HG03565 (cell line): ENCODE measurements around the gene CELF1.
"Not testable (repeated sequence)": the region's sequence is repeated elsewhere in the genome, so short reads cannot be mapped to it uniquely, and the experiment has no call there.

Experiments
- ATAC-seq: cut with Tn5 transposase; IDR thresholded peaks from one replicate; pipeline ENCODE4 v1.9.1; 2021; ENCODE audit warnings: mild to moderate bottlenecking, moderate library complexity; ENCODE audit not compliant: unreplicated experiment

The CELF1 gene

DNA sequence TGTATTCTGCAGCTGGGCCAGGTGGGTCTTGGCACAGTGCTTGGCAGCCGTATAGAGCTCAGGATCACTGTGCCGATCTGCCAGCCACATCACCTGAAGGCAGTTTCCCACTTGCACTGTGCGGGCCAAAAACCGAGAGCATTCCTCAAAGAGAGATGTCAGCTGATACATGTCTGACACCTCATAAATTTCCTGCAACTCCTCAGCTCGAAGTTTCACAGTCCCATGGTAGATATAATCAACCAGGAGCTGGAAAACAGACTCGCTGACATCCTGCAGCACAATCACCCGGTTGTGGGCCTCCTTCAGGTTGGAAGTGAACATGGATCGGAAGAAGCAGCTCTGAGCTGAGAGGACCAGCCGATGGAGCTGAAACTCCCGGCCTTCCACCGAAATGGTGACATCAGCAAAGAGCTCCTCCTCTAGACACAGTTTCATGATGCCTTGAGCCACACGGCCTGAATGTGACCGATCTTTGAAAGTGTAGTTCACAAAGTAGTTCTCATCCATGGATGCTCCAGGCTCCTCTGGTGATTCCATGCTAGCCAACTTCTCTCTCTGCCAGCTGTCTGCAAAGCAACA, 24.6 kb upstream of the CELF1 start:
- no peak for ATAC-seq

DNA sequence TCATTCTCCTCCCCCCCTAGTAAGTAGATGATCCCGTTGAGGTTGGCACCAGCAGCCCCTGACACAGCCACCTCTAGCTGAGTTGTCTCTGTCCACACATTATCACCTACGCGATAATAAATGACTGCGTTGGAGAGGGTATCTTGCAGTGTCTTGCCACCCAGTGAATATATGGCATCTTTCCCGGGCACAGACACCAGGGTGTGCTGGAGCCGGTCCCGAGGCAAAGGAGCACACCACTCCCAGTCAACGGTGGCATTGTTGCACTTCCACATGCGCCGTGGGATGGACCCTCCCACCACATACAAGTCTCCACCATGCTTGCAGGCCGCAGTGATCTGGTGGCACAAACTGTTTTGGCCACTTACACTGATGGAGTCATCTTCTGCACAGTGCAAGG, 20.4 kb upstream of the CELF1 start:
- ATAC-seq: no peak

DNA sequence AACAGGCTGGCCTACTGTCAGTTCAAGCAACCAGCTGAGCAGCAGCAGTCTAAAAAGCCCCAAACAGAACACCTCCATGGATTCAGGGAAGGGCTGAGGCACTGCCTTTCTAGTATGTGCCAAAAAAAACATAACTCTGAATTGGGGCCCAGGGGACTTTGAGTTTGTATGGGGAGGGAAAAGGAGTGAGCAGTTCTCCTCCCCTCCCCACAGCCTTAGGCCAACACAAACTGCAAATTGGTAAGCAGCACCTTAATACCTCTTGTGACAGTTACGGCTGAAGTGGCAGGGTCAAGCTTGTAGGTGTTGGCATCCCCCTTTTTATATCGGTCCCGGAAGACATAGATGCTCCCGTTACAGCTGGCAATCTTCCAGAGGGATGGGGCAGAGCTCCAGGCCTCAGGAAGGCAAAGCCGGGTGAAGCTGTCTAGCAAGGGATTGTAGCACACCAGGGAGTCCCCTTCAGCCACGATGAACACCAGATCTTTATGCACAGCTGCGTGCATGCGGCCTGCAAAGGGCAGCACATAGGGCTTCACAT, 19.9 kb upstream of the CELF1 start:
- no peak for ATAC-seq

DNA sequence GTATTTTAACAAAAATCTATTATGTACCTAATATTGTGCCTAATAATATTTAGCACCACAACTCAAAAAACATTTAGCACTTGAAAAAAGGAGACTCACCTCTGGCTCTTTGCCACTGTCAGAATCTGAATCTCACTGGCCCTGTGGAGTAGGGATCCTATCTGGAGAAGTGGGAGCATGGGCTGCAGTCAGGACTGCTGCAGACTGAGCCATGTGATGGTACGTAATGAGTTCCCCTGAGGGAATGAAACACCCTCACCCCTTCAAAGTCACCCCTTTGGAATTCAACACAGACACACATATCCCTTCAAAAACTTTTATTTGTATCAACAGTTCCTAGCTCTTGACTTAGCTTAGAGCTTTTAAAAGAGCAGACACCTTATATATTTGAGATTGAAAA, 19.0 kb upstream of the CELF1 start:
- no peak for ATAC-seq

DNA sequence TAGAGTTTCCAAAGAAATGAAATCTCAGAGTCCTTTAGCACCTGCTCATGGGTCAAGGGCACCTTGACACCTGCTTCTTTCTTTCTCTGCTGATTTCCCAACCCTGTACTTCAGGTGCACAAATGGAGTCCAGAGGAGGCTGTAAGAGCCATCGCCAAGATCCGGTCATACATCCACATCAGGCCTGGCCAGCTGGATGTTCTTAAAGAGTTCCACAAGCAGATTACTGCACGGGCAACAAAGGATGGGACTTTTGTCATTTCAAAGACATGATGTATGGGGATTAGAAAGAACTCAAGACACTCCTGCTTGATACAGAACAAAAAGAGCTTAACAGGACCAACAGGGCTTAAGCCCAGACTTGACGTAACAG, 18.4 kb upstream of the CELF1 start:
- ATAC-seq: no peak

DNA sequence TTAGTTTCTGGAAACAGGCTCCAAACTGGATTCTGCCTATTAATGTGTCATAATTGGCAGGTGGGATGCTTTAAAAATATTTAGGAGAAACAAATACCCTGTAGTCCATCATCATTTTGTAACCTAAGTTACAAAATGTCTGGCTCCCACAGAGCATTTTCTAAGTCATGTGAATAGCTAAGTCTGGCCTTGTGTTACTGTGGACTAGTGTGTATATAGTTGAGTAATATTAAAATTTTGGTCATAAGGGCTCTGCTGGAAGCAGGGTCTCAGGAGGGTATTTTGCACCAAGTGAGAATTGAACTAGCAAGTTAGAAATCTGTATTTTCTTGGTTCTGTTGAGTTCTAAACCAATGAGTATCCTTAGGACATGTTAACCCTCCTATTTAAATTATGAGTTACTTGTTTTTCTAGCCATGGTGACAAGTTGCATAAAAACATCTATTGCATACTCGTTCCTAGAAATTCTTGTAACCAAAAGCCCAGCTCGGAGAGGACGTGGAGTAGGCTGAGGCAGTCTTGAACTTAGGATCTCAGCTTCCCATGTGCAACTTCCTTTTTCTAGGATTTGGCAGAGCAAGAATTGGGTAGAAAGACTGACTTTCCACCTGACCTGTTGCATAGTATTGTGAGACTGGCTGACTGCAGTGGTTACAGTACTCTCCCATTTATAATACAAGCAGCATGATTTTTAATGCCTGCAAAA, 17.9 kb upstream of the CELF1 start:
- ATAC-seq: no peak

DNA sequence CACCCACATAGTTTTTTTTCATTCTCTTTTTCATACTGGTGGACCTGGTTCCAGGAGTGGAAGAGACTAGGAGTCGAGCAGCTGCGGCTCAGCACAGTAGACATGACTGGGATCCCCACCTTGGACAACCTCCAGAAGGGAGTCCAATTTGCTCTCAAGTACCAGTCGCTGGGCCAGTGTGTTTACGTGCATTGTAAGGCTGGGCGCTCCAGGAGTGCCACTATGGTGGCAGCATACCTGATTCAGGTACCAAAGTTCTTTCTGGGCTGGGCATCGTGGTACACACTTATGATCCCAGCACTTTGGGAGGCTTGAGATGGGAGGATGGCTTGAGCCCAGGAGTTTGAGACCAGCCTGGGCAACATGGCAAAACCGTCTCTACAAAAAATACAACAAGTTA, 16.7 kb upstream of the CELF1 start:
- ATAC-seq: no peak

DNA sequence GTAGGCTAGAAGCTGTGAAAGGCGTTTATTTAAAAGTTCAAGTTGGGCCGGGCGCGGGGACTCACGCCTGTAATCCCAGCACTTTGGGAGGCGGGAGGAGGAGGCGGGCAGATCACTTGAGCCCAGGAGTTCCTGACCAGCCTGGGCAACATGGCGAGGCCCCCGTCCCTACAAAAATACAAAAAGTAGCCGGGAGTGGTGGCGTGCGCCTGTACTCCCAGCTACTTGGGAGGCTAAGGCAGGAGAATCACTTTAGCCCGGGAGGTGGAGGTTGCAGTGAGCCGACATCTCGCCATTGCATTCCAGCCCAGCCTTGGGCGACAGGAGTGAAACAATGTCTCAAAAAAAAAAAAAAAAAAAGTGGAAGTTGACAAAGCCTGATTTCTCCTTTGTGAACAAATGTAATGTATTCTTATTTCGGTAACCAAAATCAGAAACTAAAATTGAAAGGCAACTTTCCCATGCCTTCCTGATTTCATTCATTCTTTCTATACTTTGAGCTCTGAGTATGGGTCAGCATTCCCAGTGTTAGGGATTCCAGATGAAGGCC, 13.3 kb upstream of the CELF1 start:
- ATAC-seq: no peak

DNA sequence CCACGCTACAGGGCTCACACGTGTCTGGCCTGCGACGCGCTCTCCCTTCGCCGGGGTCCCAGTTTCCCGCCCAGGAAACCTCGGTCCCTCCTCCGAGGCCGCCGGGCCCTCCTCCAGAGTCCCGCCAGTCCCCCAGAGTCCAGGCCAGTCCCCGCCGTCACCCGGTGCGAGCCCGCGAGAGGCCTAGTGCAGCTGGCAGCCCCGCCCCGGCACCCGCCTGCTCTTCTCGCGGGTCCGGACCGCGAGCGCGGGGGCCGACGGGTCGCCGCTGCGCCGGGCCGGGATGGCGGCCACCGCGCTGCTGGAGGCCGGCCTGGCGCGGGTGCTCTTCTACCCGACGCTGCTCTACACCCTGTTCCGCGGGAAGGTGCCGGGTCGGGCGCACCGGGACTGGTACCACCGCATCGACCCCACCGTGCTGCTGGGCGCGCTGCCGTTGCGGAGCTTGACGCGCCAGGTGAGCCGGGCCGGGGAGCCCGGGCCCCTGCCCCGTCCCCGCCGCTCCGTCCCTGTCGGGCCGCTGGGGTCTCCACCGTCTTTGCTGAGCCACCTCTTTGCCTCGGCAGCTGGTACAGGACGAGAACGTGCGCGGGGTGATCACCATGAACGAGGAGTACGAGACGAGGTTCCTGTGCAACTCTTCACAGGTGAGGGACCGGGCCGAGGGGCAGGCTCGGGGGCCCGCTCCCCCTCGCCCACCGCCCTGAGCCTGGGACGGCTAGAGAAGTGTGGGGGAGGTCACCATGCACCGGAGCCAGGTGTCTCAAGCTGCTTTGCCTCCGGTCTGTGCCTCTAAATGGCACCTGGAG, 12.6 kb upstream of the CELF1 start, which contains the start of gene PTPMT1:
Gene PTPMT1, plus strand, starts transcription at position 260 of the 809 bp plus-strand sequence. Its CDS starts 24 bp downstream, at position 284.
- ATAC-seq: peak; percentile 73

DNA sequence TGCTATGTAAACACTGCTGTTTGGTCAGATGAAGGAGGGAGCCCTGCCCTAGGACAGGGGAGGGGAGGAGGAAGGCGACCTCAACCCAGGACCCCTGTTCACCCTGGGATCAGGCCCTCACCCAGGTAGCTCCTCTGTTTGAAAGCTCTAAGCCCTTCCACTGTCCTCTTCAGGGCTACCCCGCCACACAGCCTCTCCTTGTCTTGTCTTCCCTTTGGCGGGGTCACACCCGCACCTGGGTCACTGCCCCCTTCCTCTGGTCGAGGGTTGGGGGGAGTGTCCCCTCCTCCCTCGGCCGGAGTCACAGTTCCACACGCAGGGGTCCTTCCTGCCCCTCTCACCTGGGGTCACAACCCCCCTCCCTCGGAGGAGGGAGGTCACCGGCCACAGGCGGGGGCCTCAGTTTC, 12.0 kb upstream of the CELF1 start:
- no peak for ATAC-seq

DNA sequence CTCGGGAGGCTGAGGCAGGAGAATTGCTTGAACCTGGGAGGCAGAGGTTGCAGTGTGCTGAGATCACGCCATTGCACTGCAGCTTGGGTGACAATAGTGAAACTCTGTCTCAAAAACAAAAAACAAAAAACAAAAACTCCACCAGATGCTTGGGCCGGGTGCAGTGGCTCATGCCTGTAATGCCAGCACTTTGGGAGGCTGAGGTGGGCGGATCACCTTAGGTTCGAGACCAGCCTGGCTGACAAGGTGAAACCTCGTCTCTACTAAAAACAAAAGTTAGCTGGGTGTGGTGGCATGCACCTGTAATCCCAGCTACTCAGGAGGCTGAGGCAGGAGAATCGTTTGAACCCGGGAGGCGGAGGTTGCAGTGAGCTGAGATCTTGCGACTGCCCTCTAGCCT, 11.4 kb upstream of the CELF1 start:
- ATAC-seq: not testable (repeated sequence)

DNA sequence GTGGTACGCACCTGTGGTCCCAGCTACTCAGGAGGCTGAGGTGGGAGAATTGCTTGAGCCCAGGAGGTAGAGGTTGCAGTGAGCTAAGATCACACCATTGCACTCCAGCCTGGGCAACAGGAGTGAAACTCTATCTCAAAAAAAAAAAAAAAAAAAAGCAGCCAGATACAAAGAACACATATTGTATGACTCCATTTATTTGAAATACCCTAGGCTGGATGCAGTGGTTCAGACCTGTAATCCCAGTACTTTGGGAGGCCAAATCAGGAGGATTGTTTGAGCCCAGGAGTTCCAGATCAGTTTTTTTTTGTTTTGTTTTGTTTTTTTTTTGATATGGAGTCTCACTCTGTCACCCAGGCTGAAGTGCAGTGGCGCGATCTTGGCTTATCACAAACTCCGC, 9.5 kb upstream of the CELF1 start:
- not testable (repeated sequence) for ATAC-seq

DNA sequence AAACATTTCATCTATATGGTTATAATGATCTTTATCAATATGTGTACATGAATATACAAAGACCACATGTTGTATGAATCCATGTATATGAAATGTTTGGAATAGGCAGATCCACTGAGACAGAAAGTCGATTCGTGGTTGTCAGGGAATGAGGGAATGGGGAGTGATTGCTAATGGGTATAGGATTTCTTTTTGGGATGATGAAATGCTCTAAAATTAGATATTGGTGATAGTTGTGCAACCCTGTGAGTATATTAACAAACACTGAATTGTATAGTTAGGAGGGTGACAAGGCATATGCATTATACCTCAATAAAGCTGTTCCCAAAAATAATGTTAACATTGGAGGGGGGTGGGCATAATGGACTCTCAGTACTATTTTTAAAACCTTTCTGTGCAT, 7.5 kb upstream of the CELF1 start:
- ATAC-seq: no peak

DNA sequence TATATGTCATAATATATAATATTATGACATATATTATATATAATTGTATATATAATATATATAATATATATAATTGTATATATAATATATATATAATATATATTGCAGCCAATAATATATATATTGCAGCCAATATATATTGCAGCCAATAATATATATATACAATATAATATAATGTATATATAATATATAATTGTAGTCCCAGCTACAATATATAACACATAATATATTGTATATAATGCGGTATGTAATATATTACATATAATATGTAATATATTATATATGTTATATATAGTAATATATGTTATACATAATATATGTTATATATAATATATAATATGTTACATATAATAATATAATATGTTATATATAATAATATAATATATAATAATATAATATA, 5.8 kb upstream of the CELF1 start:
- no peak for ATAC-seq

DNA sequence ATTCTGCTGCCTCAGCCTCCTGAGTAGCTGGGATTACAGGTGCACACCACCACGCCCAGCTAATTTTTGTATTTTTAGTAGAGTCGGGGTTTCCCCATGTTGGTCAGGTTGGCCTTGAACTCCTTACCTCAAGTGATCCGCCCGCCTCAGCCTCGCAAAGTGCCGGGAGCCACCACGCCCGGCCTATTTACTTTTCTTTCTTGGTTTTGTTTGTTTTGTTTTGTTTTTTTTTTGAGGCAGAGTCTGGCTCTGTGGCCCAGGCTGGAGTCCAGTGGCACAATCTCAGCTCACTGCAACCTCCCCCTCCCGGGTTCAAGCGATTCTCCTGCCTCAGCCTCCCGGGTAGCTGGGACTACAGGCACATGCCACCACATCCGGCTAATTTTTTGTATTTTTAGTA, 4.1 kb upstream of the CELF1 start:
- ATAC-seq: not testable (repeated sequence)

DNA sequence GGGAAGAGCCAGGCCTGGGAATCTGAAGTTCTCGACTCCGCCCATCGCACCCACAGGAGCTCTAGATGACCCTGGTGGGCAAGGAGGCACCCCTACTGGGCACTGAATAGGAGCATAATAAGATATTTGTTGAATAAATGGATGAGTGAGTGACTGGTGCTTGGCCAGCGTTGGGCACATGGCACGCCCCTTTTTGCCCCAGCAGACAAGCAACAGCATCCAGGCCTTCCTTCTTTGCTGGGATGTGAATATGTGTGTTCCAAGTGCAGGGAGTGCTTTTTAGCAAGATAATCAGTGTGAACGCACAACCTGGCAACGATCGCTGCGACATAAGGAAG, 443 bp upstream of the CELF1 start:
- ATAC-seq: peak; percentile 10

DNA sequence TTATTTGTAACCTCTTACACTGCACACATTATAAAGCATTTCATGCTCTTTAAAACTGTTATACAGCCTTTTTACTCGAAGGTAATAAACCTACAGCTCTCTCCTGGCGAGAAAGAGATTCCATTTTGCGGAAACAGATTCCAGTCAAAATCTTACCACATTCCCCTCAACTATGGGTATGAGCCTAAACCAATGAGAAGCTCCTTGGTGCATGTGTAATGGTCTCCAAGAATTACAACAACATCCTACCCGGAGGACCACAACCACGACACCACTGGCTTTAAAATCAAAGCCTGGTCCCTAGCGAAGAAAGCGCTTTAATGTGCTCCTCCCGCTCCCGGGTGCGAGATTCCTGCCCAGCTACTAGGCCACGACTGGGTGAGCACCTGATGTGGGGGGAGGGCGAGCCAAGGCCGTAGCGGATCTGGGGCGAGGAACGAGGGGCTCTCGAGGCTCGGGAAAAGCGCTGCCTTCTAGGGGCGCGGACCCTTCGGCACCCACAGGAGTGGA, 821 bp downstream of the CELF1 start:
- no peak for ATAC-seq

DNA sequence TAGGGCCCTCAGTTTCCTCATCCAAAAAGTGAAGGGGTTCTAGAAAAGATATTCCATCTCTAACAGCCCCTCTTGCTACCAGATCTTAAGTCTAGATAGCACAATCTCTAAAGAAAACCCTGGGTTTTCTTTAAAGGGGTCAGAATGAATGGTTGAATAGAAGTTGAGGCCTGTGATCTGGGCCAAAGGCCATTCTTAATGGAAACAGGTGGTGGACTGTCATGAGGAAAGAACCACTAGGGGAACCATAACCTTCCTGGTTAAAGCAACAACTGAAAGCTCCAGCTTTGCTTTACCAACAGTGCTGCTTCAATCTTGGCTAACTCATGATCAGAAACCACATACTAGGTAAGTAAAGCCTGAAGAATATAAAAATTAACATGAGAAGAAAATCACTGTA, 1.8 kb downstream of the CELF1 start:
- no peak for ATAC-seq

DNA sequence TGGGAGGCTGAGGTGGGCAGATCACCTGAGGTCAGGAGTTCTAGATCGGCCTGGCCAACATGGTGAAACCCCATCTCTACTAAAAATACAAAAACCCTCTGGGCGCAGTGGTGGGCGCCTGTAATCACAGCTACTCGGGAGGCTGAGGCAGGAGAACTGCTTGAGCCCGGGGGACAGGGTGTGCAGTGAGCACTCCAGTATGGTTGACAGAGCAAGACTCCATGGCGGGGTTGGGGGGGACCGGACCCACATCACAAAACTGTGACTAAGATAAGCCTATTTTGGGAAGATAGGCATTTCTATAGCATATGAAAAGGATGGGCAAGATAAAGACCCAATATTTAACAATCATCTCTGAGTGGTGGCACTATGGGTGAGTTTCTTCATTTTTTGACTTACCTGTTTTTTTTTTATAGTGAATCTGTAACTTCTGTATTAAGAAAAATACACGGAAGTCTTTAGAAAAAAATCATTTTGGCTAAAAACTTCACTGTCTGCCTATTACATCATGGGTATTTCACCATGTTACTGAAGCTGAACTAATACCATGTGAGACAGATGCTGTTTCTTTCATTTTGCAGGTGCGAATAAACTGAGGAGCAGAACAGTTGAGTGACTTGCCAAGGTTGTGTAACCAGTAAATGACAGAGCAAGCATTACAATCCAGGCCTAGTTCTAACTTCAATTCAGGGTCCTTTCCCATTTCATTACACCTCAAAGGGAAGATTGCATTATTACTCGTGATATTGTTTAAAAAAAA, 2.5 kb downstream of the CELF1 start:
- no peak for ATAC-seq

DNA sequence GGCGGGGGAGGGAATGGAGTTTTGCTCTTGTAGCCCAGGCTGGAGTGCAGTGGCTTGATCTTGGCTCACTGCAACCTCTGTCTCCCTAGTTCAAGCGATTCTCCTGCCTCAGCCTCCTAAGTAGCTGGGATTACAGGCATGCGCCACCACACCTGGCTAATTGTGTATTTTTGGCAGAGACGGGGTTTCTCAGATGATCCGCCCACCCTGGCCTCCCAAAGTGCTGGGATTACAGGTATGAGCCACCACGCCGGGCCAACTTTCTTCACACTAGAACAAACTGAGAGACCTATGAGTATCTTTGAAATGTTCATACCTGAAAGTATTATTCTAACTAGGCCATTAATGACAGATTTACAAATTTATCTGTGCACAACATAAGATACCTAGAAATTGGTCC, 6.7 kb downstream of the CELF1 start:
- ATAC-seq: not testable (repeated sequence)

DNA sequence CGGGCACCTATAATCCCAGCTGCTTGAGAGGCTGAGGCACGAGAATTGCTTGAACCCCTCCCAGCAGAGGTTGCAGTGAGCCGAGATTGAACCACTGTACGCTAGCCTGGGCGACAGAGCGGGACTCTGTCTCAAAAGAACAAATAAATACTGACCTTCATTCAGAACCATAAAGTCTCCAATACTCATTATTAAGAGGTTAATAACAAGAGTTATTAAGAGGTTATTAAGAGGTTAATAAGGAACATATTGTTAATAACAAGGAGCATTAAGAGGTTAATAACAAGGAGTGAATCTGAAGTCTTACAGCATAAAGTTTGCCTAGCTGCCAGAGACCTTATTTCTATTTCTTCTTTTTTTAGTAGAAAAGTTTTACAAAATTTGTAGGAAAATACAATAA, 7.6 kb downstream of the CELF1 start:
- ATAC-seq: no peak
